Activated CD4-positive, CD25-positive, alpha-beta regulatory T cell treated with anti-CD3 and anti-CD28 coated beads, Interleukin-2, amount 50 U/mL, for 16 hours (primary cell): Measurements from ENCODE around the gene EYA4.

Experiments used
- DNase-seq: peaks from one replicate; pipeline ENCODE4 v3.0.0-alpha.2; 2020; ENCODE audit warnings: low read depth, low spot score

EYA4 gene

DNA sequence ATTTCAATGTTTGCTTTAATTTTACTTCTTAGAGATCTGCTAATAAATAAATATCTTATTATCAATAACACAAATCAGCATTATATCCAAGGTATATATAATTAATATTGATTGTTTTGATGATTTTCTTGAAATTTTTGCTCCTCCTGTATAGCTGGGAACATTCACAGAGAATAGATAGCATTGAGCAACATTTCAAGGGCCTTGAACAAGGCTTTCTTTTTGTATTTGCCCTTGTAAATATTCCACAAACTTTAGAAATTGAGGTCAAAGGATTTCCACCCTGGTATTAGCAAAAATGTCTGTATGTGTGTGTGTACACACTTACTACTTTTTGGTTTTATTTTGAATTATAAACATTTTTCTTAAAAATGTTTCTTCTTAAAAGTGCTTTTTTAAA is 205.6 kb downstream of the EYA4 start:
- no peak for DNase-seq

DNA sequence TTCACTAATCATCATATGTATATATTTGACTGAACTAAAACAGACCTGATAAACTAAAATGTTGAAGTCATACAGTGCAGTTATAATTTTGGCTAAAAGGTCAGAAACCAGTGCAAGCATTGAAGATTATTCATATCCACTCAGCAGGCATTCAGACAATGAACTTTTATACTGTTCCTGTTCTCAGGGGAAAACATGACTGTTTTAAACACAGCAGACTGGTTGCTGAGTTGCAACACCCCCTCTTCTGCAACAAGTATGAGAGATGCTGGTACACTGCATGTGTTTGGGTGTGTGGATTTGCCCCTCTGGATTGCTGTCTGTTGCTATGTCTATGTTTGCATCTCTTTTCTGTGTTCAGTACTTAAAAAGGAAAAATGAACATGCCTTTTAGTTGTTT is 206.8 kb downstream of the EYA4 start:
- no peak for DNase-seq

DNA sequence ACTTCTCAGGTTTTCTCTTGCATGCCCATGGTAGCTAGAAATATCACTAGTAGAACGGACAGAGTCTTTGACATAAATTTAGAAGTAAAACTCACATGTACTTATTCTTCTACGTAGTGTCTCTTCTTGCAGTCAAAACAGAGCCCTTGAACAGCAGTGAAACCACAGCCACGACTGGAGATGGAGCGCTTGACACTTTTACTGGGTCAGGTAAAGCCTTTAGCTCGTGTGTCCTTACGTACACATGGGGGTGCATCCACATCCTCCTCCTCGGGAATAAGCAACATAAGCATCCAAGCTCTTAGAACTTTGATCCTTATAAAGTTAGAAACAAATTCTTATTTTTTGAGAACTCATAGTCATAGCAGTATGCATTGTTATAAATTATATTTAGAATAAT is 215.3 kb downstream of the EYA4 start:
- no peak for DNase-seq

DNA sequence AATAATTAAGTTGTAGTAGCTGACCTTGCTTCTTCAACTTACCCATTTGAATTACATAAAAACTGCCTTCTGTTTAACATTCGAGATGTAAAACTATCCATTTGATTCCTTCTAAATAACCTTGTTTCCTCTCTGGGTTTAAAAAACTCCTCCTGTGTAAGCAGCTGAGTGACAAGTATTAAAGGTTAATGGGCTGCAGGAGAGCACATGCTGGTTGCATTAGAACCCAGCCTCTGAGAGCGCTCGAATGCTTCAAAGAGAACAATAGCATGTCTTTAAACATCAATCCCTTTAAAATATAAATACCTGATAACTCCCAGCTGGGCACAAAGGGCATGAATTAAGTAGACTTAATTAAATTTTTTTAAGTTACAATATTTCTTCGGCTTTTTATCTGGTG is 215.8 kb downstream of the EYA4 start:
- DNase-seq = no peak

DNA sequence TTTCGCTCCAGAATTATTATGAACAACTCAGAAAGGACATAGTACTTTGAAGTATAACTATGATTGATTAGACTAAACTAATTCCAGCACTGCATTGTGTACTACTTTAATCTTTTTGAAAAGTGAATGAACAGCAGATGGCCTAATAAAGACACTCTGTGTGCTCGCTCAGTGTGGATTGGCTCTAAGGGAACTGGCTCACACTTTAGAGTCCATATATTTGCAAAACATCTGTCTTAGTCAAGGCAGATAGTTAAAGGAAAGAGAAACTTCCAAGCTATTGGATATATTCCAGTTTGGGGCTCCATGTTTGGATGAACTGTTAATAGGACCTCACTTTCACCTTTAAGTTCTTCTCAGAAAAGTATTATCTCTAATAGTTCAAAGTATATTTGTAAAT is 218.9 kb downstream of the EYA4 start:
- no peak for DNase-seq

DNA sequence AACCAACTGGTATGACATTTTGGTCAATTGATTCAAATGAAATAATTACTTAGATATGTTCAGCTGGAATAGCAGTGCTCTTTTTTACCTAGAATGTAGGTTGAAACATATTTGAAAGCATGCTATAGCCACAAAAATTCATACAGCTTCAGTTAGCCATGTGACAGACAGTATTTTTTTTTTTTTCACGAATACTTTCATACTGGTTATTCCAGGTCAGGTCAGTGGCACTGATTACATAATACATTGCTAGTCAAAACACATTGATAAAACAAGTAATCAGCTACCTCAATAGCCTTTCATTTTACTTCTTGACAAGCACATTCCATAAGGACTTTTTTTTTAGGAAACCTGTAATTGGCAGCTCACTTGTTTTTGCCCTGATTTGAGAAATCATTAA is 222.6 kb downstream of the EYA4 start:
- DNase-seq = no peak

DNA sequence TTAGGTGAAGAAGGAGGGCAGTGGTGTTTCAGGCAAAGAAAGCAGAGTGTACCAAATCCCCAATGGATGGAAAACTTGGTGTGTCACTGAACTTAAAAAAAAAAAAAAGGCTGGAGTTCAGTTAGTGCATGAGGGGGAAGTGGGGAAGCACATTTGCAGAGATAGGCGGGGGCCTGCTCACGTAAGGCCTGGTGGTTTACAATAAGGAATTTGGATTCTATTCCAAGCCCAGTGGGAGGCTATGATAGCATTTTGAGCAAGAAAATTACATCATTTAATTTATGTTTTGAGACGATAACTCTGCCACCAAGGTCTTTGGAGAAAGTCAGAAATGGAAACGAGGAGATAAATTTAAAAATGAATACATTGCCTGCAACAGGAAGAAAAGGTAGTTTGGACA is 225.5 kb downstream of the EYA4 start:
- DNase-seq = no peak

DNA sequence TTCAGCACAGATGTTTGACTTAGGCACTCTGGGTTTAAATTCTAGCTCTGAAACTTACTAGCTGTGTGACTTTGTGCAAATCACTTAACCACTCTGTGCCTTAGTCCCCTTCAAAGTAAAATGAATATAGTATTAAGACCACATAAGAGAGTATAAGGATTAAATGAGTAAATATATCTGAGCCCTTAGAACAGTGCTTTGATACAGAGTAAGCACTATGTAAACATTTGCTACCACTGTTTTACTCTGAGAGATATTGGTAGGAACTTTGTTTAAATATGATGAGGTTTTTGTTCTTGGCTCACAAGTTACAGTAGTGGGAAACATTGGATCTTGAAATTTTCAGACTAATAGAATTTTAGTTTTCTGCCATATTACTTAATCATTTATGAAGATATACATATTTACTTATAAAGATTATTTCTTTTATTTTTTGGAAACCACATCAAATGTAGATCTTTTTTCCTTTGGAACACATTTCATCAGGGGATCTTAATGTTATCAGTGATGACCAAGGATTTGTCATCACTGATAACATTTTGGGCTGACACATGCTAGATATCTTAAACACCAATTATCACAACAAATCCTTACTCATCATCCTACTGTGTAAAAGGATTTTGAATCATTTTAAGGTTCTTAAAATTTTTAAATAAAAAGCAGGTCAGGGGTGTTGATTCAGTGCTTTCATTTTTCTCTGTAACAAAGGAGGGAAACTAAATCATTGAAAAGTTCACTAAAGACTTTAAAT is 226.2 kb downstream of the EYA4 start:
- DNase-seq = no peak

DNA sequence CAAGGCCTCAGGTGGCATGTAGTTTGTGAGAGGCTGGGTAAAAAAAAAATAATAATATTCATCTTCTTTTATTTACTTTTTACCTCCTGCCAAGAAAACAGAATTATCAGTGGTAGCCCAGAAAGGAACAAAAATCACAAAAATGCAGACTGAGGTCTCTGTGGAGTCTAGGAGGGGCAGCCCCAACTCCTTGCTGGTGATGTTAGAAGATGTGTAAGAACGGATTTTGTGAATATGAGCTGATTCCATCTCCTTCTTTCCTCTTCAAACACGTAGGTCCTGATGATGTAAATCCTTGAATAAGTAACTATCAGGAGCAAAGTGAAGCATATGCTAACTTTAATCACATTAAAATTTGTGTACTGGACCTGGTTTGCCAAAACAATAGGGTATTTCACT is 226.8 kb downstream of the EYA4 start:
- no peak for DNase-seq

DNA sequence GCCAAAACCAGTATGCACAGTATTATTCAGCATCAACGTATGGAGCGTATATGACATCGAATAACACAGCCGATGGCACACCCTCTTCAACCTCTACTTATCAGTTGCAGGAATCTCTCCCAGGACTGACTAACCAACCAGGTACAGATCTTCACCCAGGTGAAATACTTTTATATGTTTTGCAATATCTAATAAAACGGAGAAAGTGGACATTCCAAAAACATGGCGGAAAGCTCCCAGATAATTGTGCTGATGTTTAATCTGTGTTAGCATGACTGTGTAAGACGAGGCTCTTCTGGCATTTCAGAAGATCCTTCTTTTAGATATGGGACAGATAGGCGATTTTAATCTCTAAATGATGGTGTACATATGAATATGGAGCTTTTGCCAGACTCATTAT is 227.4 kb downstream of the EYA4 start:
- no peak for DNase-seq

DNA sequence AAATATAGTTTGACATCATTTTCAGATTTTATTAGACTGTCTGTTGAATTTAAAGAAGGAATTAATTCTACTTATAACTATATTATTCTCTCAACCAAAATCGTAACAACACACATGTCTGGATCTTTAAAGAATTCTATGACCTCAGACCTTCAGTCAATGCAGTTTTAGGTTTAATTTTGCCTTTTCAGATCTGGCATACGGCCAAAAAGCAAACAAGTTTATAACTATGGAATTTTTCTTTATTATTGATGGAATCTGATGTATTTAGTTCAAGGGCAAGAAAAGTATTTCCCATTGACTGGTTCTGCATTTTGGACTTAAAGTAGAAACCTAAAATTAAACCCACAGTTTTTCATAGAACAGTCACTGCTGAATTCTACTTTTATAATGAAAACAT is 233.4 kb downstream of the EYA4 start:
- DNase-seq = no peak

DNA sequence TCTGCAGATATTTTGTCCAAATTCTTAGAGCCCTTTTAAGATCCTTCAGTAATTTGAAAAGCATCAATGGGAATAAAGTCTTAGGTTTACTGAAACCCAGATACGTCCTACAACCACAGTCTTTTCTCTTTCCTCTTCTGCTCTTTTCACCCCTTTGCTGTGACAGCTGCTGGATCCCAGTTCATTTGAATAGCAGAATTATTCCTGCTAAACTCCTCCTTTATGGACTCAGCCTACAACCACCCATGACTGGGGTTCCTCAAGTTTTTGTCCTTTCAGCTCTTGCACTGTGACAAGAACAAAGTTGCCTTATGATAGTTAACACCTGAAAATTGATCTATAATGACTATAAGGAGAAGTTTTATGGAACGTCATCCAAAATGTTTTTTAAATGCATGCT is 237.5 kb downstream of the EYA4 start:
- DNase-seq = no peak

DNA sequence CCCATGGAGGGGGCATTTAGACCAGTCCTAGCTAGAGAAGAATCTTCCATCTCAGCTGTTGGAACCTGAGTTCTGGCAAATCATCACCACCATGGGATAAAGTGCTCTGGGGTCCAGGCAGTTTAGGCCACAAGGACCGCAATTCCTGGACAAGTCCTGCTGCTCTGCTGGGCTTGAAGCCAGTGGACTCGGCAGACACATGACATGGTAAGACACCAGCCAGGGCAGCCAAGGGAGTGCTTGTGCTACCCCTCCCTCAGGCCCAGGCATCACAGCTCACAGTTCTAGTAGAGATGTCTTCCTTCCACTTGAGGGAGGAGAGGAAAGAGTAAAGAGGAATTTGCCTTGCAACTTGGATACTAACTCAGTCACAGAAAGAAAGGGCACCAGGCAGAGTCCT is 246.0 kb downstream of the EYA4 start:
- DNase-seq = no peak

DNA sequence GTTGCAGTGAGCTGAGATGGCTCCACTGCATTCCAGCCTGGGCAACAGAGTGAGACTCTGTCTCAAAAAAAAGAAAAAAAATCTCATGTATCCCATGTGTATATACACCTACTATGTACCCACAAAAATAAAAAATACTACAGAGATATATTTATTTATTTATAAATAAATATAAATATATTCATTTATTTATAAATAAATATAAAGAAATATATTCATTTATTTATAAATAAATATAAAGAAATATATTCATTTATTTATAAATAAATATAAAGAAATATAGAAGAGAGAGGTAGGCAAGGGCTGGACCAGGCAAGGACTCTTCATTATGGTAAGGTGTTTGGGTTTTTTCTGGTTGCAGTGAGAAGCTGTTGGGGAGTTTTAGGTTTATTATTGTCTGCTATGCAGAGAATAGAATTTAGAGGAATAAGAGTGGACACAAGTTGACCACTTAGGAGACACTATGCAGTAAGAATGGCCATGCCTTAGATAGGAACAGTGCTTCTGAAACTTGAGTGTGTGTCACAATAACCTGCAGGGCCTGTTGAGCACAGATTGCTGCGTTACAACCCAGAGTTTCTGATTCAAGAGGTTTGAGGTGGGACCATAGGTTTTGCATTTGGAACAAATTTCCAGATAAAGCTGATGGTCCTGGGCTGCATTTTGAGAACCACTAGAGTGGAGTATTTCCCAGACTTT is 254.2 kb downstream of the EYA4 start:
- no peak for DNase-seq

DNA sequence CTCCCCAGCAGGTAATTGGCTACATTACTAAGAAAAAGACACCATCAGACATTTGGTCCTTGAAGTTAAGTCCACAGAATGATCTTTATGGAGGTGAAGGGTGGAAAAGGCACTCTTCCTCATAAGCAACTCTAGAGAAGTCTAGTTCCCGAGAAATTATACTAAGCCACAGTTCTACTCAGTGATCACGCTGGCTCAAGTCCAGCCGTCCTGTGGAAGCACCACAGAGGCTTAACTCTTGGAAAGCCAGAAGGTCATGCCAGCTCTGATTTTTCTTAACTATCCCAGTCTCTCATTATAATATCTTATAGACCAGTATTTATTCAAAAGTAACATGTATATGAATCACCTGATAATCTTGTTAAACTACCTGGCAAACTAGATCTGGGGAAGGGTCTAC is 258.5 kb downstream of the EYA4 start:
- no peak for DNase-seq

DNA sequence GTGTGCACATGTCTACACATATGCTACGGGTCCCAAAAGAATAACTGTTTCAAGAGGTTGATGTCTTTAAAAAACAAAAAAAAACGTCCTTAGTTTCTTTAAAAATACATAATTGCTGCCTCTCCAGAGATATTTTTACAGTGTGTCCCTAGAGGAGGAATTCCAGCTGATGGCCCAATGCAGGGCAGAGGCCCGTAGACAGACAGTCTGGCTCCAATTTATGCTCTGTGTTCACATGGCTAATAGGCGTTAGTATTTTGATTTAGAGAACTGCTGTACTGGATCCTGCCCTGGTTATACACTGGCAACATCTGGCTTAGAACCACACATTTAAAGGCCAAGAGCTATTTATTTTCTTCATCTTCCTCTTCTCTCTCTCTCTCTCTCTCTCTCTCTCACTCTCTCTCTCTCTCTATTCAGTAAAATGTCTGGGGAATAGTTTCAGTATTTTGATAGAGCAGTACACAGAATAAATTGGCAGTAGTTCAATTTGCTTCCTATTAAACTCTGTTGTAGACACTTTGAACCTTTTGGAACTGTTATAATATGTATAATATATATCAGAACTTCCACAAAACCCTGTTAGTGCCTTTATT is 260.6 kb downstream of the EYA4 start:
- no peak for DNase-seq

DNA sequence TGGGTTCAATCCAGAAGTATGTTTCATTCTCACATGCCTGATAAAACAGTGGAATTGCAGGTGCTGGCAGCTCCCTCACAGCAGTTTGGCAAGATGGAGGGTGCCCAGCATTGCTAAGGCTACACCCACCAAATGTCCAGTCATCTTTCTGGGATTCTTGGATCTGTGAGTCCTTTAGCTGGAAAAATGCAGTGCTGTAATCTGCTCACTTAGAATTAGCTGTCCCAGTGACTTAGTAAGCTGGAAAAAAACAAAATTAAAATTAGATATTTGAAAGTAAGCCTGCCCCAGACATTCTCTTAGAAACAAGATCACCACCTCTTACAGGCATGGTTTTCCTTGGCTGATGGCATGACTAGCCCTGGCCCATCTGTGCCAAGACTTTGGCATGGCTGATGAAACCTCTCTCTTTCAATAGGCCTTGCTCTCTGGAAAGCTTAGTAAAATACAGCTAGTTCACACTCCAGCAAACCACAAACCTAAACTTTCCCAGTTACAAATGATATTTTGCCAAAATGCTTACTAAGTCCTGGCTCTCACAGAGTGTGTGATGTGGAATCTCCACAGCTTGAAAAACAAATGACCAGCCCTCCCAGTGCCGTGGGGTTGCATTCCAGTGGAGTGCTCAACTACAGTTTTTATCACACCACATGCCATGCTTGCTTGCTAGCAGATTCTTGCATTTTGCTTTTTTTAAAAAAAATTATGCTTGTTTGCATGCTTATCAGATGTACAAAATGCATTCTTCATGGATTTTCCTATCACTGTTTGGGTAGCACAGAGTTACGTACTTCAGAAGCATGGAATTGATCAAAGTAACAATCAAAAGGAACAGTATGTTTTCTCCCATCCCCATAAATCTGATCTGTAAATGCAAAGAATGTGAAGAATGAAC is 261.5 kb downstream of the EYA4 start:
- no peak for DNase-seq

DNA sequence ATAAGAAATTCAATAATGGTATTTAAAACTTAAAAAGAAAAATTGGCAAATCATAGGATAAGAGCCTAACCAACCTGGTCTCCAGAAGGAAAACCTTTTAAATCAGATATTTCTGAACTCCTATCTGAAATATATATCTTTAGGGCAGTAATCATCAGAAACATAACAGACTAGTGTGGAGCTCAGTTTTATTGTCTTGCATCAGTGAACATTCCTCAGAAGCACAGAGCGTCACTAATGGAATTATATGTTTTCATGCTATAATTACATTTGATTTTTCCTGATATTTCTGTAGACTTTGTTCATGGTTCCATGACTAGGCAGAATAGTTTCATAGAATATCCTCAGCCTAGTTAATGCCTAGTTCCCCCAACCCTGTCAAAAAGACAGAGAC is 262.2 kb downstream of the EYA4 start:
- DNase-seq = no peak

DNA sequence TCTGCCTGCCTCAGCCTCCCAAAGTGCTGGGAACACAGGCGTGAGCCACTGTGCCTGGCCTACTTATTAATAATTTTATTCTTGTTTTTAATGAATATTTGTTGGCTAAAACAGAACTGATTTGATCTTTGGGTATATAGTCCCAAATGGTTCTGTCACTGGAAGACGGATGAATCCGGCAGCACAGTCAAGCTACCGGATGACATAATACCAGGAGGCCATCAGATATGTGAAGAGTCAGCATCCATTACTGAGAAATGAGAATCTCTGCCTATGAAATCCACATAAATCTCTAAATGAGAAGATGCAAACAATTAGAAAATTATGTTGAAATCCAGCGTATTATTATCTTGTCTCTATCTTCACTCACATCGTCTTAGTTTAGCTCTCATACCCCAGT is 263.0 kb downstream of the EYA4 start:
- DNase-seq = no peak

DNA sequence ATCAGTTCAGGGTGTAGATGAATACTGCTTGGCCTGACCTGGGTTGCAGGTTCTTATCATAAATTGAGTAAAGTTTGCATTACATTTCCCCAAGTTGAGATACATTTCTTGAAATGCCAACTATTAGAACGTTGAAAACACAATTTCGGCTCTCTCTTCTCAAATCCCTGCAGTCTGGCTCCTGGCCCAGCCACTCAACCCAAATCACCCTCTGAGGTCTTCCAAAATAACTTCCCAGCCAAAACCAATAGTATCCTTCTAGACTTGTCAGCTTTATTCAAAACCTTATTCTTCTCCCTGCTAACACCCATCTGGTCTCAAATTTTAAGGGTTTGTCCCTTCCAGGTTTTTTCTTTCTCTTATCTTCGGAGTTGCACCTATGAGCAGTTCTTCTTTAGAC is 263.6 kb downstream of the EYA4 start:
- no peak for DNase-seq

DNA sequence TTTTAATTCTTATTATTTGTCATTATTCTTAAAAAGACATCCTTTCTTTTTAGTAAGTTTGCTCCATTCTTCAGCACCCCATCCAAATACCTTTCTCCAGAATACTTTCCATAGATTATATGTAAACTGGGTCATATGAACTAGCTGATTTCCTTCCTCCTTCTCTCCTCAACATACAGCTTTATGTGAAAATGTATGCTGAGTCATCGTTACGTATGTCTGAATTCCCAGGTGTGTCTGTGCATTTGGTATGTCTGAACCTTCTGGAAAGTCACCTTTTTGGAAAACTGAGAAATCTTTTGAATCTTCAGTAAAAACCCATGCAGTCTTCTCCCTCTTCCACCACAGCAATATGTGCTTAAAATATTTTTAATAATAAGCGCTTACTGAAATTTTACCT is 264.5 kb downstream of the EYA4 start:
- DNase-seq = no peak

DNA sequence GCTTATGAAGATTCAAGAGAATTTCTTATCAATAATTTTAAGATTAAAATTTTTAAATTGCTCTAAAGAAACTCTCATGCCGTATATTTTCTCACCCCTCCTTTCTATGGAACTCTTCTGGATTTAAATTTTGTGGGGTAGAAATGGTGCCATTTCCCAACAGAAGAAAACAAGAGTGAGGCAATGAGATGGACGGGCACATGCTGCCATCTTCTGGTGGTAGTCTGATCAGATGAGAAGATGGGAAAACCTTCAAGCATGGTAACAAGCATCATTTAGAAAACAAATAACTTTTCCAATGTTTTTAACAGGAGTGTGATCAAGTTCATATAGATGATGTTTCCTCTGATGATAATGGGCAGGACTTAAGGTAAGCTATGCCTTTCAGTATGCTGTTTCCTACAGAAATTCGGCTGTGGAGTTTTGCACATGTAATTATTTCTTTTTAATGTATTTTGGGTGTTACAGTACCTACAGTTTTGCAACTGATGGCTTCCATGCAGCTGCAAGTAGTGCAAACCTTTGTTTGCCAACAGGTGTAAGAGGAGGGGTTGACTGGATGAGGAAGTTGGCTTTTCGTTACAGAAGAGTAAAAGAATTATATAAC is 271.4 kb downstream of the EYA4 start:
- DNase-seq = no peak
